ENCODE data around the gene ZNF709. TPM values are rescaled to one million over a fixed set of nuclear protein-coding genes. Genes with fewer than 3 reads are reported as not detected.
"Not testable (repeated sequence)": the region's sequence is repeated elsewhere in the genome, so short reads cannot be mapped to it uniquely, and the experiment has no call there.

The ZNF709 gene
- total RNA-seq, 2 donors from 2014 or later, result 5.3 to 7.4 TPM

GRCh38 chr19:12430726-12431299, 53.8 kb downstream of the ZNF709 start:
- not testable (repeated sequence) for H3K9ac ChIP-seq (ENCODE audit: extremely low read depth, low read length, poor library complexity, severe bottlenecking); H3K27me3 Mint-ChIP-seq (ENCODE audit: insufficient read depth); H3K4me1 ChIP-seq (ENCODE audit: control insufficient read depth, insufficient read depth, low read length); H3K4me3 Mint-ChIP-seq; H3K27ac ChIP-seq (ENCODE audit: low read depth, low read length); DNase-seq; H3K27ac Mint-ChIP-seq; H3K4me1 Mint-ChIP-seq; H3K27me3 ChIP-seq (ENCODE audit: control insufficient read depth, insufficient read depth, low read length, poor library complexity, severe bottlenecking)
- peaks cover 81% of the 10 kb centered on the region for H3K36me3 Mint-ChIP-seq (ENCODE audit: low read depth)
- H3K36me3 ChIP-seq (ENCODE audit: control insufficient read depth, insufficient read depth, low read length), result peaks cover 55% of the 10 kb centered on the region
- H3K4me3 ChIP-seq (ENCODE audit: low read length), result peak overlapping the region; percentile 45
- WGBS, 2 experiments (ENCODE audit: insufficient coverage in 1 of 2, insufficient read length in 1 of 2), result 94 to 98% methylated on average over 5 to 6 of the region's 6 CpGs
- peaks cover 74% of the 10 kb centered on the region for H3K9me3 ChIP-seq (ENCODE audit: control insufficient read depth, low read length)
- H3K9me3 Mint-ChIP-seq, result peaks cover 83% of the 10 kb centered on the region

DNA sequence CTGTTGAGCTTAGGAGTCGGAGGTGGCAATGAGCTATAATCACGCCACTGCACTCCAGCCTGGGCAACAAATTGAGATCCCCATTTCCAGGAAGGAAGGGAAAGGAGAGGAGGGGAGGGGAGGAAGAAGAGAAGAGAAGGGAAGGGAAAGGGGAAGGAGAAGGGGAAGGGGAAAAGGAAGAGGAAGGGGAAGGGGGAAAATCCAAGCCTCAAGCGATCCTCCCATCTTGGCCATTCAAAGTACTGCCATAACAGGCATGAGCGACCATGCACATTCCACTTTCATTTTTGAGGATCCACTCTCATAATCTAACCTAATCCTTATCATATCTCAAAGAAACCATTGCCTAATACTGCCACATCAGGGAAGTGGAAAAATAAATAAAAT, 58.7 kb downstream of the ZNF709 start:
- Histone ChIP-seq H3K9me3 (ENCODE audit: control insufficient read depth, low read length) (peaks cover 67% of the 10 kb centered on the region), H3K36me3 (ENCODE audit: control insufficient read depth, insufficient read depth, low read length) (peaks cover 47% of the 10 kb centered on the region), H3K4me1 (ENCODE audit: control insufficient read depth, insufficient read depth, low read length) (no peaks in the 10 kb centered on the region), H3K4me3 (ENCODE audit: low read length) (no peak overlapping the region), H3K27me3 (ENCODE audit: control insufficient read depth, insufficient read depth, low read length, poor library complexity, severe bottlenecking) (no peaks in the 10 kb centered on the region), H3K9ac (ENCODE audit: extremely low read depth, low read length, poor library complexity, severe bottlenecking) (no peak overlapping the region), H3K27ac (ENCODE audit: low read depth, low read length) (no peak overlapping the region)
- Mint-ChIP-seq H3K4me1 (no peaks in the 10 kb centered on the region), H3K9me3 (peaks cover 95% of the 10 kb centered on the region), H3K4me3 (no peak overlapping the region), H3K27ac (no peak overlapping the region), H3K36me3 (ENCODE audit: low read depth) (peaks cover 89% of the 10 kb centered on the region), H3K27me3 (ENCODE audit: insufficient read depth) (no peaks in the 10 kb centered on the region)
- TF ChIP-seq, protein P1, sequence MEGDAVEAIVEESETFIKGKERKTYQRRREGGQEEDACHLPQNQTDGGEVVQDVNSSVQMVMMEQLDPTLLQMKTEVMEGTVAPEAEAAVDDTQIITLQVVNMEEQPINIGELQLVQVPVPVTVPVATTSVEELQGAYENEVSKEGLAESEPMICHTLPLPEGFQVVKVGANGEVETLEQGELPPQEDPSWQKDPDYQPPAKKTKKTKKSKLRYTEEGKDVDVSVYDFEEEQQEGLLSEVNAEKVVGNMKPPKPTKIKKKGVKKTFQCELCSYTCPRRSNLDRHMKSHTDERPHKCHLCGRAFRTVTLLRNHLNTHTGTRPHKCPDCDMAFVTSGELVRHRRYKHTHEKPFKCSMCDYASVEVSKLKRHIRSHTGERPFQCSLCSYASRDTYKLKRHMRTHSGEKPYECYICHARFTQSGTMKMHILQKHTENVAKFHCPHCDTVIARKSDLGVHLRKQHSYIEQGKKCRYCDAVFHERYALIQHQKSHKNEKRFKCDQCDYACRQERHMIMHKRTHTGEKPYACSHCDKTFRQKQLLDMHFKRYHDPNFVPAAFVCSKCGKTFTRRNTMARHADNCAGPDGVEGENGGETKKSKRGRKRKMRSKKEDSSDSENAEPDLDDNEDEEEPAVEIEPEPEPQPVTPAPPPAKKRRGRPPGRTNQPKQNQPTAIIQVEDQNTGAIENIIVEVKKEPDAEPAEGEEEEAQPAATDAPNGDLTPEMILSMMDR (conservative IDR thresholded peaks at IDR 0.05), result no peak
- DNase-seq, result no peak
- WGBS, 2 experiments (ENCODE audit: insufficient coverage in 1 of 2, insufficient read length in 1 of 2), result 96 to 100% methylated on average over 2 of the region's 4 CpGs

GRCh38 chr19:12425236-12425887, 59.3 kb downstream of the ZNF709 start:
- Mint-ChIP-seq H3K9me3 (peaks cover 95% of the 10 kb centered on the region), H3K4me3 (no peak overlapping the region), H3K27me3 (ENCODE audit: insufficient read depth) (no peaks in the 10 kb centered on the region), H3K4me1 (no peaks in the 10 kb centered on the region), H3K36me3 (ENCODE audit: low read depth) (peaks cover 87% of the 10 kb centered on the region), H3K27ac (no peak overlapping the region)
- Histone ChIP-seq H3K36me3 (ENCODE audit: control insufficient read depth, insufficient read depth, low read length) (peaks cover 42% of the 10 kb centered on the region), H3K27ac (ENCODE audit: low read depth, low read length) (no peak overlapping the region), H3K9ac (ENCODE audit: extremely low read depth, low read length, poor library complexity, severe bottlenecking) (no peak overlapping the region), H3K4me1 (ENCODE audit: control insufficient read depth, insufficient read depth, low read length) (no peaks in the 10 kb centered on the region), H3K9me3 (ENCODE audit: control insufficient read depth, low read length) (peaks cover 62% of the 10 kb centered on the region), H3K27me3 (ENCODE audit: control insufficient read depth, insufficient read depth, low read length, poor library complexity, severe bottlenecking) (no peaks in the 10 kb centered on the region), H3K4me3 (ENCODE audit: low read length) (no peak overlapping the region)
- TF ChIP-seq, protein P1 (conservative IDR thresholded peaks at IDR 0.05), result no peak
- DNase-seq, result no peak
- 91 to 100% methylated on average over 1 to 2 of the region's 2 CpGs for WGBS, 2 experiments (ENCODE audit: insufficient coverage in 1 of 2, insufficient read length in 1 of 2)

DNA sequence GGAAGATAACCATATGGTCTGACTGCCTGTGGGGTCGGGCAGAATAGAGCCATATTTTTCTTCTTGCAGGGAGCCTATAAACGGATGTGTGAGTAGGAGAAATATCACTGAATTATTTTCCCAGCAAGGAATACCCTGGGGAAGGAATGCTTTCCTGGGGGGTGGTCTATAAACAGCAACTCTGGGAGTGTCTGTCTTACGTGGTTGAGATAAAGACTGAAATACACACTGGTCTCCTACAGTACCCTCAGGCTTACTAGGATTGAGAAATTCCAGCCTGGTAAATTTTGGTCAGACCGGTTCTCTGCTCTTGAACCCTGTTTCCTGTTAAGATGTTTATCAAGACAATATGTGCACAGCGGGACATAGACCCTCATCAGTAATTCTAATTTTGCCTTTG, 67.3 kb downstream of the ZNF709 start:
- not testable (repeated sequence) for H3K4me3 Mint-ChIP-seq; H3K27me3 Mint-ChIP-seq (ENCODE audit: insufficient read depth); H3K27ac Mint-ChIP-seq; H3K36me3 ChIP-seq (ENCODE audit: control insufficient read depth, insufficient read depth, low read length); H3K27me3 ChIP-seq (ENCODE audit: control insufficient read depth, insufficient read depth, low read length, poor library complexity, severe bottlenecking); H3K4me1 ChIP-seq (ENCODE audit: control insufficient read depth, insufficient read depth, low read length); H3K4me3 ChIP-seq (ENCODE audit: low read length); H3K4me1 Mint-ChIP-seq; H3K9ac ChIP-seq (ENCODE audit: extremely low read depth, low read length, poor library complexity, severe bottlenecking); DNase-seq; H3K27ac ChIP-seq (ENCODE audit: low read depth, low read length)
- H3K9me3 ChIP-seq (ENCODE audit: control insufficient read depth, low read length), result peaks cover 42% of the 10 kb centered on the region
- peaks cover 91% of the 10 kb centered on the region for H3K9me3 Mint-ChIP-seq
- WGBS, 2 experiments (ENCODE audit: insufficient coverage in 1 of 2, insufficient read length in 1 of 2), result 94 to 100% methylated on average over 4 to 5 of the region's 5 CpGs
- H3K36me3 Mint-ChIP-seq (ENCODE audit: low read depth), result peaks cover 75% of the 10 kb centered on the region

Measured in endodermal cell (in vitro differentiated cells).